ENCODE measurements around the gene CCDC9.
"Not testable (repeated sequence)": the region's sequence is repeated elsewhere in the genome, so short reads cannot be mapped to it uniquely, and the experiment has no call there.

CCDC9 gene

GRCh38 chr19:47247308-47247990 is 8.9 kb upstream of the CCDC9 start:
- peak; percentile 74 for DNase-seq
- H3K27me3 ChIP-seq (replicated peaks): no peaks in the 10 kb centered on the region
- H3K4me3 ChIP-seq (ENCODE audit: low read depth, low read length): no peak overlapping the region
- TF ChIP-seq, protein P1, sequence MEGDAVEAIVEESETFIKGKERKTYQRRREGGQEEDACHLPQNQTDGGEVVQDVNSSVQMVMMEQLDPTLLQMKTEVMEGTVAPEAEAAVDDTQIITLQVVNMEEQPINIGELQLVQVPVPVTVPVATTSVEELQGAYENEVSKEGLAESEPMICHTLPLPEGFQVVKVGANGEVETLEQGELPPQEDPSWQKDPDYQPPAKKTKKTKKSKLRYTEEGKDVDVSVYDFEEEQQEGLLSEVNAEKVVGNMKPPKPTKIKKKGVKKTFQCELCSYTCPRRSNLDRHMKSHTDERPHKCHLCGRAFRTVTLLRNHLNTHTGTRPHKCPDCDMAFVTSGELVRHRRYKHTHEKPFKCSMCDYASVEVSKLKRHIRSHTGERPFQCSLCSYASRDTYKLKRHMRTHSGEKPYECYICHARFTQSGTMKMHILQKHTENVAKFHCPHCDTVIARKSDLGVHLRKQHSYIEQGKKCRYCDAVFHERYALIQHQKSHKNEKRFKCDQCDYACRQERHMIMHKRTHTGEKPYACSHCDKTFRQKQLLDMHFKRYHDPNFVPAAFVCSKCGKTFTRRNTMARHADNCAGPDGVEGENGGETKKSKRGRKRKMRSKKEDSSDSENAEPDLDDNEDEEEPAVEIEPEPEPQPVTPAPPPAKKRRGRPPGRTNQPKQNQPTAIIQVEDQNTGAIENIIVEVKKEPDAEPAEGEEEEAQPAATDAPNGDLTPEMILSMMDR (IDR thresholded peaks at IDR 0.05; ENCODE audit: low read depth, low read length, missing control alignments): peak; percentile 96
- H3K27ac ChIP-seq: no peak overlapping the region
- in situ Hi-C loops (cut with HindIII; ENCODE audit: low pct_ligation_motif_present, low sequenced_read_pairs): no loop called here
- no peaks in the 10 kb centered on the region for H3K36me3 ChIP-seq (replicated peaks)

GRCh38 chr19:47253016-47253415 is 3.3 kb upstream of the CCDC9 start:
- H3K36me3 ChIP-seq (replicated peaks); in situ Hi-C loops (cut with HindIII; ENCODE audit: low pct_ligation_motif_present, low sequenced_read_pairs); DNase-seq; H3K27me3 ChIP-seq (replicated peaks); H3K4me3 ChIP-seq (ENCODE audit: low read depth, low read length): not testable (repeated sequence)
- peak overlapping the region; percentile 61 for H3K27ac ChIP-seq

GRCh38 chr19:47253467-47253881 is 2.9 kb upstream of the CCDC9 start:
- TF ChIP-seq, protein P1 (IDR thresholded peaks at IDR 0.05; ENCODE audit: low read depth, low read length, missing control alignments): no peak
- Histone ChIP-seq H3K36me3 (replicated peaks) (no peaks in the 10 kb centered on the region), H3K27me3 (replicated peaks) (no peaks in the 10 kb centered on the region), H3K4me3 (ENCODE audit: low read depth, low read length) (no peak overlapping the region), H3K27ac (peak overlapping the region; percentile 61)
- in situ Hi-C loops (cut with HindIII; ENCODE audit: low pct_ligation_motif_present, low sequenced_read_pairs): no loop called here
- peak; percentile 85 for DNase-seq

GRCh38 chr19:47253970-47254369 is 2.4 kb upstream of the CCDC9 start:
- peaks cover 4% of the 10 kb centered on the region for H3K36me3 ChIP-seq (replicated peaks)
- H3K27me3 ChIP-seq (replicated peaks): no peaks in the 10 kb centered on the region
- peak overlapping the region; percentile 61 for H3K27ac ChIP-seq
- in situ Hi-C loops (cut with HindIII; ENCODE audit: low pct_ligation_motif_present, low sequenced_read_pairs): no loop called here
- no peak overlapping the region for H3K4me3 ChIP-seq (ENCODE audit: low read depth, low read length)
- DNase-seq: no peak
- TF ChIP-seq, protein P1 (IDR thresholded peaks at IDR 0.05; ENCODE audit: low read depth, low read length, missing control alignments): no peak

DNA sequence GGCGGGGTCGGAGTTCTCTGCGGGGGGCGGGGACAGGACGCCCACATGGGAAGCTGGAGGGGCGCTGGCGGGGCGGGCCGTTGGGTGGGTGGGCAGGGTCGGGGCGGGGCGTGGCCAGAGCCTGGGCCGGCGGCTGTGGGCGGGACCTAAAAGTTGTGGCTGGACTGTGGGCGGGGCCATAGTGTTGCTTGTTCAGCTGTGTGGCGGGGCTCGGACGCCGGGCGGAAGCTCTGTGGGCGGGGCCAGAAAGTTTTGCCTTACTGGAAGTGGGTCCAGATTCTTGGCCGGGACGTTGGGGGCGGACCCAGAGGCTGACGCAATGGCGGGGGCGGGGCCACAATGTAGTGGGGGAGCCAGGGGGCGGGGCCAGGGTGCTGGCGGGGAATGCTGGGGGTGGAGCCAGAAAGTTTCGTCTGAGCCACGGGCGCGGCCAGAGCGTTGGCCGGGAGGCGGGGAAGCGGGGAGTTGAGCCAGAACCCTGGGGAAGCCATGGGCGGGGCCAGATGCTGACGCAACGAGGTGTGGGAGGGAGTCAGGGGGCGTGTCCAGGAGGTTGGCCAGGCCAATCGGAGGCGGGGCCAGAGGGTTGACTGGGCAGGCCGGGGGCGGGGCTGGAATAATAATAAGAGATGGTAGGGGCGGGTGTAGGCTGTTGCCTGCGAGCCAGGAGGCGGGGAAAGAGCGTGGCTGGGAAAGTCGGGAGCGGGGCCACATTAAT is 527 bp downstream of the CCDC9 start:
- in situ Hi-C loops (cut with HindIII; ENCODE audit: low pct_ligation_motif_present, low sequenced_read_pairs): no loop called here
- H3K4me3 ChIP-seq (ENCODE audit: low read depth, low read length): peak overlapping the region; percentile 68
- H3K36me3 ChIP-seq (replicated peaks): peaks cover 16% of the 10 kb centered on the region
- H3K27ac ChIP-seq: peak overlapping the region; percentile 95
- no peaks in the 10 kb centered on the region for H3K27me3 ChIP-seq (replicated peaks)
- DNase-seq: peak; percentile 100
- TF ChIP-seq, protein P1 (IDR thresholded peaks at IDR 0.05; ENCODE audit: low read depth, low read length, missing control alignments): no peak

DNA sequence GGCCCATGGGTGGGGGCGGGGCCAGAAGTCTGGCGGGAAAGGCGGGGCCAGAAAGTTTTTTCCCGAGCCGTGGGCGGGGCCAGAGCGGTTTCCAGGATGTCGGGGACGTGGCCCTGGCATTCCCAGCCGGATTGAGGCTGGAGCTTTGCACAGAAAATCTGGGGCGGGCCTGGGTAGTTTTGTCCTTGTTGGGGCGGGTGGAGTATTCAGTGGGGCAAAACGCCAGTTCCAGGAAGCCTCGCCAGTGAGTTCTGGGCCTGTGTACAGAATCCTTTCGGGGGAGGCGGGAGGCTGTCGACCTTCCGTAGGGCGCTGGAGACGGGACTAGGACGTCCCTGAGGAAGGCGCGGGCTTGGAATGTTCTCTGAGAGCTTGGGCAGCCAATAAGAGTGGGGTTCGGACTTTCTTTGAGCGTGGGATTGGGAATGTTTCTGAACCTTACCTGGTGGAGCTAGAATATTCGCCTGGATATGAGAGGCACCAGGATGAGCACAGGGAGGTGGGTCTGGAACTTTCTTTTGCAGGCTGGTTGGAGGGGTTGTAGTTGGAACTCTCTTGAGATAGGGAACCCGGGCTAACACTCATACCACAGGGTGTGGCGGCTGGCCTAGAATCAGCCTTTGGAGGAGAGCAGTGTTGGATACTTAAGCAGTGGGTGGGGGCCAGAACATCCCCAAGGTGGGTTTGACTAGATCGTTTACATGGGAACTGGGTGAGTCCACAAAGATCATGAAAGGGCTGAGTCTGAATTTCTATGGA is 1.3 kb downstream of the CCDC9 start:
- in situ Hi-C loops (cut with HindIII; ENCODE audit: low pct_ligation_motif_present, low sequenced_read_pairs): no loop called here
- H3K27ac ChIP-seq: peak overlapping the region; percentile 95
- no peak for DNase-seq
- TF ChIP-seq, protein P1 (IDR thresholded peaks at IDR 0.05; ENCODE audit: low read depth, low read length, missing control alignments): no peak
- no peaks in the 10 kb centered on the region for H3K27me3 ChIP-seq (replicated peaks)
- peak overlapping the region; percentile 64 for H3K4me3 ChIP-seq (ENCODE audit: low read depth, low read length)
- H3K36me3 ChIP-seq (replicated peaks): peaks cover 20% of the 10 kb centered on the region
